GM18868 (cell line): ENCODE data around the gene ZNF212.
A peak's percentile ranks its signal among the peaks of the same experiment; 100 is the strongest.

Source experiments
- ATAC-seq: cut with Tn5 transposase; IDR thresholded peaks from one replicate; pipeline ENCODE4 v1.9.1; 2021; ENCODE audit warnings: mild to moderate bottlenecking, moderate library complexity; ENCODE audit not compliant: unreplicated experiment

The ZNF212 gene

DNA sequence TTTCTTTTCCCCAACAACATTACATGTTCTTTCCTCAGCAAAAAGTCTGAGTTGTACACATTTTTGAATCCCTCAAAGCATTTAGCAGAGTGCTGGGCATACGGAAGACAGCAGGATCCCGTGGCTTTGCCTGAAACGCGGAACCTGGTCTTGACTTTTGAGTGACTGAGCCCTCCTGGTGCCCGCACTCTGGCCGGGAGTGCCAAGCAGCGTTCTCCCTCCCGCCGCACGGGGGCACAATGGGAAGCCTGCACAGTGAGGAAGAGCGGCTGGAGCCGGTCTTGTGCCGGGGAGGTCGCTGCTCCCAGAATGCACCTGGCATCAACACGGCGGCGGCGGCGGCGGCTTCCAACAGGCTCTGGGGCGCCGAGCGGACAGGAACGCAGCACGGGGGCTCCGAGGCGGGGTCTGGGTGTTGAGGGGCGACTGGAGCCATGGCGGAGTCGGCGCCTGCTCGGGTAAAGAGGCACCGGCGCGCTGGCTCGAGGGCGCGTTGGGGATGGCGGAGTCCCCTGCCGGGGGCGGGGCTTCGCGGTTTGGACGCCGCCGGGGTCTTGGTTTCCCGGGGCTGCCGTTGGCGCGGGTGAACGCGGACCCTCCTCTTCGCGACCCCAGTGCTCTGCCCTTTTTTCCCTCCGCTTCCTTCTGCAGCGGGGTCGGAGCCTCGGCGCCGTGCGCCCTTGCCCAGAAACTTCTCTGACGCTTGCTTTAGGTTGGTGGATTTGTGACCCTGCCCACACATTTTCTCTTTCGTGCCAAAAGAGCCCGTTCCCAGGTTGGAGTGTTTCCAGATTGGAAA is at the start of gene ZNF212:
TSS of gene ZNF212 (plus strand) at position 307 of the 799 bp plus-strand sequence. CDS start at position 435, 128 bp downstream.
- ATAC-seq, result peak; percentile 99

DNA sequence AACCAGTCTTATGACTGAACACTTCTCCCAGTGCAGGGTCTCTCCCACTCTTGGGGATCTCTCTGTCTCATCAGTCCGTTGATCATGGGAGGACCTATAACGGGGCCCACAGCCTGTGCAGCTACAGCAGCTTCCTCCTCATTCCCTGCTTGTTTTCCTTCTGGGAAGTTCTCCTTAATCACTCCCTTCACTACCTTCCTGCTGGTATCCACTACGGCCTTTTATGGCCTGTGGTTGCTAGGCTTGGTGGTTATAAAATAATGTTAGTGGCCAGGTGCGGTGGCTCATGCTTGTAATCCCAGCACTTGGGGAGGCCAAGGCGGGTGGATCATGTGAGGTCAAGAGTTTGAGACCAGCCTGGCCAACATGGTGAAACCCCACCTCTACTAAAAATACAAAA is 47.6 kb upstream of the ZNF212 start:
- no peak for ATAC-seq

DNA sequence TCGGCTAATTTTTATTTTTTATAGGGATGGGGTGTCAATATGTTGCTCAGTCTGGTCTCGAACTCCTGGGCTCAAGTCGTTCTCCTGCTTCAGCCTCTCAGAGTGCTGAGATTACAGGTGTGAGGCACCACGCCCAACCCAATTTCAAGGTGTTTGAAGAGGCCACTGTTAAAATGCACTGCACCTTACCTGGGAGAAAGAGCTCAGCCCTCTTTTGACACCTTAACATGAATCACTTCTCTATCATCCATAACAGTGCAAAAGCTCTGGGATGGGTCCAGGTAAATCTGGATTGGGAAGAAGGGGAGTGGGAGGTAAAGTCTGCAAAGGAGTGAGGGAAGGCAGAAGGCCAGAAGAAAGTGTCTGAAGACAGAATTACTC is 44.7 kb upstream of the ZNF212 start:
- ATAC-seq, result no peak

DNA sequence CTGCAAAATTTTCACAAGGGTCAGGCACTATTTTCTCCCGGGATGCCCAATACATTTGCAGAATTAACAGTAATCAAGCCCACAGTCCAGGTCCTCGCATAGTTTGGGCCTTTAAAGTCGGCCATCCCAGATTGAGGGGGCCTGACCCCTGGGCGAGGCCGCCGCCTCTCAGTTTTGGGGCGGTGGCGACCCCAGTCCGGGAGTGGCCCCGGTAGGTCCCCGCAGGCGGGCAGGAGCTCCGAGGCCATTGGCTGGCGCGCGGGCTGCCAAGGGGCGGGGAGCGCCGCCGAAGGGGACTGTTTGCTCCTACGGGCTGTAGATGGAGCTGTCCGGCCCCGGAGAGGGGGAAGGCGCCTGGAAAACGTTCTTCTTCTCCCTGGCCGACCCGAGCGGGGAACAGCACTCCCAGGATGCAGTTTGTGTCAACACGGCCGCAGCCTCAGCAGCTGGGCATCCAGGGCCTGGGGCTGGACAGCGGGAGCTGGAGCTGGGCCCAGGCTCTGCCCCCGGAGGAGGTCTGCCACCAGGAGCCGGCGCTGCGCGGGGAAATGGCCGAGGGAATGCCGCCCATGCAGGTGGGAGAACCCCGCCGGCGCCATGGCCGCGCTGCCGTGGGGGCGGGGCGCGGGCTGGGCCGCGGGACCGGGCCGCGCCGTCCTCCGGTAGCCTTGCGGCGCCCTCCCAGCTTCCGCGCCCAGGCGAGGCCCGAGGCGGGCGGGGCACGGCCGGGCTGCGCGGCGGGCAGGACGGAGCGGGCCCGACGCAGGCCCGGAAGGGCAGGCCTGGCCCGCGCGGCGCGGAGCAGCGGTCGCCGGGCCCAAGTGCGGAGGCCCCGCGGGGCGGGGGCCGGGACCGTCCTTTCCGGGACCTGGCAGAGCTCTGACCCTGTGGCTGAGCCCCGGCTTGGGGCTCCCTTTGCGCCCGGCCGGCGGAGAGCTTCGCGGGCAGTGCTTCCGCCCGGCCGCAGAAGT is 44.0 kb upstream of the ZNF212 start, which contains the start of gene ZNF282:
TSS of gene ZNF282 (plus strand) at position 367 of the 971 bp plus-strand sequence. CDS start at position 411, 44 bp downstream.
- peak; percentile 92 for ATAC-seq

DNA sequence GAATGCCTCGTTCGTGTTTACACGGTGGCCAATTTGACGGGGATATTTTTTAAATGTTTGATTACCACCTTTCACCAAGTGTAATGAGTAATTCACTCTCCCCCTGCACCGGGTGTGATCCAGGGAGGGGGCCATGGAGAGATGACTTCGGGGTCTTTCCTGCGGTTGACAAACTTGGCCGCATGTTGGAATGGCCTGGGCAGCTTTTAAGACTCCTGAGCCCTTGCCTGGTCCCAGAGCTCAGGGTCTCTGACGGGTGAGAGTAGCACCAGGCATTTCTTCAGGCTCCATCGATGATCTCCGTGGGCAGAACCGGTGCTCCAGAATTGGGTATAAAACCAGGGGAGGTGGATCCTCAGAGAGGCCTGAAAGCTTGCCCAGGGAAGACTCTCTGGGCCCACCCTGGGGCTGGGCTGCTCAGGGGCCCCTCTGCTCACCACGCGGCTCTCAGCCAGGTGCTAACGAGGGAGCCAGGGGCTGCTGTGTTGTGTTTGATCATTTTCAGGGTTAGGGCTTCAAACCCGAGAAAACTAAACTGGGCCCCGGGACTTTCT is 43.2 kb upstream of the ZNF212 start:
- ATAC-seq, result no peak

DNA sequence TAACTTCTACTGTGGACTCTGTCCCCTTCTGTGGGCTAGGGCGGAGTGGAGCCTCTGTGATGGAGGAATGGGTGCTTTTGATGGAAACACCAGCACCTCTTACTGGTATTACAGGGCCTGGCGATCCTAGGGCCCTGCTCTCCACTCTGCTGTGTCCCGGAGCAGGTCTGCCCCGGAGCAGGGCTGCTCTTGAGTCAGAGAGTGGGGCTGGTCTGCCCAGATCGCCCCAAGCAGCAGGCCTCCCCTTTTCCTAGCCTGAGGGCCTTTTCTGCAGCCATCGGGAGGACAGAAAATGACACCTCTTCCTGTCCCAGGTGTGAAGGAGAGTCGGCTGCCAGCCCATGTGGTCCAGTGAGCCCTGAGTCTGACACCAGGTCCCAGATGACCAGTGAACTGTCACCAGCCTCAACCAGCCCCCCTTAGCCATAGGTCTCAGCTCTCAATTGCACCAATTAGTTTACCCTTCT is 42.7 kb upstream of the ZNF212 start:
- ATAC-seq, result no peak

DNA sequence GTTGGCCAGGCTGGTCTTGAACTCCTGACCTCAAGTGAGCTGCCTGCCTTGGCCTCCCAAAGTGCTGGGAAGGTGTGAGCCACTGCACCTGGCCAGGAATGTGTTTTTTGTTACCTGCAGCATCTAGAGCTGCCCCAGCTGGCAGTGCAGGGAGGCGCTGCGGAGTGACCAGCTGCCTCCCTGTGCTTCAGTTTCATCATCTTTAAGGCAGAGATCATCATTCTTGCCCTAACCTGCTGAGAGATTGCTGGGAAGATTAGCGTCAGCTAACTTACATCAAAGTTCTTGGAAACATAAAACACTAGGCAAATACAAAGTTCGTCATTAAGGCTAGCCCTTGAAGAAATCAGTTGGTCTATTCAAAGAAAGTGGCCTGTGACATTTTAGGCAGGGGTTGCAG is 41.8 kb upstream of the ZNF212 start:
- no peak for ATAC-seq

DNA sequence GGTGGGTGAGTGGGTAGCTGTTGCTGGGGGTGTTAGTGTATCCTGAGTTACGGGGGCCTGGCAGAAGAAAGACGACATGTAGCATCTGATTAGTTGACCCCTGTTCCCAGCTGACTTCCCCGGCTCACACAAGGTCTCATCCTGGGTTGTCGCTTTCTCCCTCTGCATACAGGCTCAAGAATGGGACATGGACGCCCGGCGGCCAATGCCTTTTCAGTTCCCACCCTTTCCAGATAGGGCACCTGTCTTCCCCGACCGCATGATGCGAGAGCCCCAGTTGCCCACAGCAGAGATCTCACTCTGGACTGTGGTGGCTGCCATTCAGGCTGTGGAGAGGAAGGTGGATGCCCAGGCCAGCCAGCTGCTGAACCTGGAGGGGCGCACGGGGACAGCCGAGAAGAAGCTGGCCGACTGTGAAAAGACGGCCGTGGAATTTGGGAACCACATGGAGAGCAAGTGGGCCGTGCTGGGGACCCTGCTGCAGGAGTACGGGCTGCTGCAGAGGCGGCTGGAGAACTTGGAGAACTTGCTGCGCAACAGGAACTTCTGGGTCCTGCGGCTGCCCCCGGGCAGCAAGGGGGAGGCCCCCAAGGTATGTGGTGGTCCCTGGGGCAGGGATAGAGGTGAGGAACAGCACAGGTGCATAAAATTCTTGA is 41.2 kb upstream of the ZNF212 start:
- ATAC-seq, result no peak

DNA sequence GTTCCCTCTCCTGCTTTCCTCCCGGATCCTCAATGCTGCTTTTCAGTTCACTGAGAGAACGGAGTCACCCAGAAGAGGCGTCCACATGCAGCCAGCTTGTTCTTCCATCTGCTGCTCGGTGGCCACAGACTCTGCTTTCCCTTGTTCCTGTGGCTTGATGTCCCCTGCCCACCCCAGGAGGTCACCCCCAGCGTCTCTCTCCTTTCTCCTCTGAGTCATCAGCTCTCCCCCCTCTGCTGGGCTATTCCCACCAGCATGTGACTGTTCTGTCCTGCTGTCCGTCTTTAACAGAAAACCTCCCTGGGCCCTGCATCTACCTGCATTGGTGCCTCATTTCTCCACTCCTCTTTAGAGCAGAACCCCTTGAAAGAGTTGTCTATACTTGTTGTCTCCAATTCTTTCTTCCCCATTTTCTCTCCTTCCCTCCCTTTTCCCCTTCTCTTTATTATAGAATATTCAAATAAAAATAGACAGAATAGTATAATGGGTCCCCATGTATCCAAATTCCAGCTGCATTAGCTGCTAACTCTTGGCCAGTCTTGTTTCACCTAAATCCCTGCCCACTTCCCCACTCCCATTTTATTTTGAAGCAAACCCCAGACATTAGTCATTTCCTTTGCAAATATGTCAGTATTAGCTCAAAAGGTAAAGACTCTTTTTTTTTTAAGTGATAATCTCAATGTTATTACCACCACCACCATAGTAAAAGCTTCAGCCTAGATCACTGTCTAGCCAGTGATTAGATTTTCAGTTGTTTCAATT is 40.0 kb upstream of the ZNF212 start:
- ATAC-seq, result no peak

DNA sequence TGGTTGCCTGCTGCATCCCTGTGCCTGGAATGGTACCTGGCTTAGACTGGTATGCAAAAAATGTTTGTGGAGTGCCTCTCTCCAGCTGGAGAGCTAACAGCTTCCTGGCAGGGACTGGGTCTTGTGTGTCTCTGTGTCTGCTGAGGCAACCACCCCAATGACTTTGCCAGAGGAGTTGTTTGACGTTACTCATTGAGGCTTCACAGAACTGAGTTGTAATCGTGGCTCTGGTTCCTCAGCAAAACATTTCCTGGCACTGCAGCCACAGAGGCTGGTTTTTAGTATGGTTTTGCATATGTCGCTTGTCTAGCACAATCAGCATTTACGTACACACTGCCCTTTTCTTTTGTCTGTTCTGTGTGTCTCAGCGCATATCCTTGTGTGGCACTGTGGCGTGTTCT is 36.6 kb upstream of the ZNF212 start:
- no peak for ATAC-seq

DNA sequence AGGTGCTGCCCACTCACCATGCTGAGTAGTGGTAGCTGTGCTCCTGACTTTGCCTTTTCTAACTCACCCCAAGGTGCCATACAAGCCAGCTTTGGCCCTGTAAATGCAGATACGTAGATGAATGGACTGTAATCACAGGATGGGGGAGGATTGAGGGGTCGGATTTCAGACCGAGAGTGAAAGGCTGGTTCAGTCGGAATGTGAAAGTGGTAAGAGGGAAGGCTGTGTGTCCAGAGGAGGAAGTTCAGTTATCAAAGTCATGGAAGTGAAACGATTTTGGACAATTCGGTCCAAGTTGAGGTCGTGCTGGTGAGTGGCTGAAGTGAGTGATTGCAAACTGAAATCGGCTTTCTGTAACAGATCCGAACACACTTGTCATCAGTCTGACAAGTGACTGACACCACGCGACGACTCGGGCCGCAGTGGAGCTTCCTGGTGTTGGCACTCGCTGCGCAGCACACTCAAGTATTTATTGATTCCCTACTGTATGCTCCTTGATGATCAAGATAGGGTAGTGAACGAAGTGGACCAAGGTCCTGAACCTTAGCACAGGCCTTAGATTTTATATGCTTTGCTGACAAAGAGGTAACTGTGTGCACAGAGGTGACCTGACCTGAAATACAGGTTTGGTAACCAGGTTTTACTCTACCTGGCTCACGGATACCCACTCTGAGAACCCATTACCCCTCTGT is 33.6 kb upstream of the ZNF212 start:
- no peak for ATAC-seq

DNA sequence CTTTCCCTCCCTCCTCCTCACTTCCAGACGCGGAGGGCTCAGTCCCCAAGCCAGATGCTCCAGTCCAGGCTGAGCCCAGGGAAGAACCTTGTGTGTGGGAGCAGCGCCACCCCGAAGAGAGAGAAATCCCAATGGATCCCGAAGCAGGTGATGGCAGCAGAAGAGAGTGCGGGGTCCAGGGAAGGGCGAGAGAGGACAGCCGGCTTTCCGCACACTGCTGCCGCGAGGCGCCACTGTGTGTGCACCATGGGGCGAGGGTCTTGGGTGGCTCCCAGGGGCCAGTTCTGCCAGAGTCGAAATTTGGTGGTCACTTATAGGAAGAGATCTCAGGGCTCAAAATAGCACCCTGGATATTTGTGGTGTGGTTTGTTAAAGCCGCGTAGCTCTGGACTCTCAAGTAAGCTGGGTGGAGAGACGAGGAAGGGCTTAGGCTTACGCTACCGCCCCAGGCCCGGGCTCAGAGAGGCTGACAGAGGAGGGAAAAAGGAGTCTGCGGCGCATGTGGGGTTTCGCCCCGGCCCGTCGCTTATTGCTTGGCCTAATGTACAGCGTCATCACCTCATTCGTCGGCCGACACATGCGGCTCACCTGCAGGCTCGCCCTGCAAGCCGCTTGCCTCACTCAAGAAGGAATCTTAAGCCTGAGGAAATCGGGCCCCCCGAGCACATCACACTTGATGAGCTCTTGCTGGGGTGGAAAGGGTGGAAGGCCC is 32.0 kb upstream of the ZNF212 start:
- no peak for ATAC-seq

DNA sequence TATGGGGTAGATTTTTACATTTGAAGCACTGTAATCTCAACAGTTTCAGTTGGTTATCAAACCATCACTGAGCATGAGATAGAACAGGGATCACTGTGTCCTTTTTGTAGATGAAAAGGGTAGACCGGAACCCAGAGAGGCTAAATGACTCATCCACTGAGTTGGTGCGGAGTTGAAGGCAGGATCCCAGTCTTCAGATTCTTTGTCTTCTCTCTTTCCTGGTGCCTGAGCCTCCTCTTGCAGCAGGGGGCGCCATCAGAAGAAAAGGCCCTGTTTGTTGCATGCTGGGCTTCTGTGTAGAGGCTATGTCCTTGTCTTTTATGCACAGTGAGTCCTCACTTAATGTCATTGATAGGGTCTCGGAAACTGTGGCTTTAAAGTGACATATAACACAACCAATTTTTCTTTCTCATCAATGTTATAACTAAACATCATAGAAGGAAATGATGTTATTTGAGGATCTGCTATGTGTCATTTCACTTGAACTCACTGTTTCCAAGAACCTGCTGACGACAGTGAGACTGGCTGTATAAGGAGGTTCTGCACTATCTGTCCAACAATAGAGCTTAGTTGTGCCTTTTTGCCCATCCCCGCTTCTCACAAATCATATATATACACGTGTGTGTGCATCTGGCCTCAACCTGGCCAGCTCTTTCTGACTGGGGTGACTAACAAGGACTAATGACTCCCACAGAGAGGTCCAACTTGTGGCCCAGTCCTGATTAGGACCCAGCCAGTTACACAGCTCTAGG is 29.8 kb upstream of the ZNF212 start:
- ATAC-seq, result peak; percentile 51

DNA sequence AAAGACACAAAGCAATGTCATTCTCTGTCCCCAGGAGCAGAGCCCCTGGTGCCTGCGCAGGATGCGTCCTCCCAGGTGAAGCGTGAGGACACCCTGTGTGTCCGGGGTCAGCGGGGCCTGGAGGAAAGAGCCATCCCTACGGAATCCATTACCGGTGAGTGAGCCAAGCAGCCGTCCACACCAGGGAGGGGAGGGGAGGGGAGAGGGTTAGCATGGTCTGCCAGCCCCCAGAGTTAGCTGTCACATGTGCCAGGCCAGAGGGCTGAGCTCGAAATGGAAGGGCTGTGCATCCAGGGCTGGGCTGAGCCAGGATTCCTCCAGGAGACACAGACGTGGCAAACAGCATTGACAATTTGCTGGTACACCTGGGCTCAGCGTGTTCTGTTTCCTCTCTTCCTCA is 28.9 kb upstream of the ZNF212 start:
- no peak for ATAC-seq

DNA sequence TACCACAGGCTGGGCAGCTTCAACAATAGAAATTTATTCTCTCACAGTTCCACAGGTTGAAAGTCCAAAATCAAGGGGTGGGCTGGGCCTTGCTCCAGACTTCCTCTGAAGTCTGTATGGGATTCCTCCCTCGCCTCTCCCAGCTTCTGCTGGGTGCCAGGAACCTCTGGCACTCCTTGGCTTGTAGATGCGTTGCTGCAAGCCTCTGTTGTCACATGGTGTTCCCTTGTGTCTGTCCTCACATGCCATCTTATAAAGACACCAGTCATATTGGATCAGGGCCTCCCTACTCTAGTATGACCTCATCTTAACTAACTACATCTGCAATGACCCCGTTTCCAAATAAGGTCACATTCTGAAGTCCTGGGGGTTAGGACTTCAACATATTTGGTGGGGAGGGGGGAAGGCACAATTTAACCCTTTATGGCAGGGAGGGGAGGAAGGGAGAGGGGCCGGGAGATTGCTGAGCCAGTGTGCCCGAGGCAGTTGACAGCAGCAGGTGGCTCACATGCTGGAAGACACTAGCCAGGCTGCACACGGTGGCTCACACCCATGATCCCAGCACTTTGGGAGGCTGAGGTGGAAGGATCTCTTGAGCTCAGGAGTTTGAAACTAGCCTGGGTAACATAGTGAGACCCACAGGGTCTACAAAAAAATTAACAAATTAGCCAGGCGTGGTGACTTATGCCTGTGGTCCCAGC is 25.3 kb upstream of the ZNF212 start:
- ATAC-seq, result no peak

DNA sequence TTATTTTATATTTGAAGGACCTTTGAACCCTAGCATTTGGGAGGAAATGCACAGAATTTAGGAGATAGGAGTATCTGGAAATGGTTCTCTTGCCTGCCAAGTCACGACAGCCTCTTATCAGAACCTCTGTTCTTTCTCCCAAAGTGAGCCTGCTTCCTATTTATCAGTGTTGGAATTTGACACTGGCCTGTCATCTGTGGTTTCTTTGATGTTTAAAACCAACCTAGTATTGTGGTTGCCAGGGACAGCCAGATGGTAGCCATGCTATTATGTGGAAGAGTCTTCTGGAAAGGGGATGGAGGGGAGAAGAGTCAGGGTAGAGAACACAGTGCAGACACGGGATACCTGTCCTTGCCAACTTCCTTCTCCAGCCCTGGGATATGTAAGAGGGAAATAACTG is 23.0 kb upstream of the ZNF212 start:
- no peak for ATAC-seq

DNA sequence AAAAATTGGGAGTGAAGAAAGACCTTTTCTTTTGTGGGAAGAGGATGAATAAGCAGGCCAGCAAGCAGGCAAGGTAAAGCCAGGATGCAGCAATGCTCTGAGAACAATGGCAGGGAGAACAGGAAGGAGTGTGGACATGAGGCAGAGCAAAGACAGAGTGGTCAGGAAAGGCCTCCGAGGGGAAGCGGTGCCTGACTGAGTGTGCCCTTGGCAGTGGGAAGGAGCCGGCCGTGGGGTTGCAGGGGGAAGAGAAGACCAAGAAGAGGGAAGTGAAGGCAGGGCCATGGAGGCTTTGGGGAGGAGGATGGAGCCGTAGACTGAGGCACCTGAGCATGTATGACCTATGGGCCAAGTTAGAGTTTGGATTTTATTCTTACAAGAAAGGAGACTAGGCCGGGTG is 21.9 kb upstream of the ZNF212 start:
- ATAC-seq, result no peak
